Kidney epithelial cell (primary cell): ENCODE results near the gene FUT1. TPM values are rescaled to one million over a fixed set of nuclear protein-coding genes. Genes with fewer than 3 reads are reported as not detected.

ENCODE experiments used
- DNase-seq: peaks from one replicate; pipeline ENCODE4 v3.0.0-alpha.2; 2010; ENCODE audit warnings: low read depth
- H3K27me3 ChIP-seq: 2 replicates; pipeline ENCODE4 v1.6.0; 2011; ENCODE audit warnings: low read length; ENCODE audit not compliant: control insufficient read depth, insufficient read depth
- H3K36me3 ChIP-seq: 2 replicates; pipeline ENCODE4 v1.5.1; 2011; ENCODE audit warnings: low read length; ENCODE audit not compliant: control insufficient read depth, insufficient read depth
- H3K4me3 ChIP-seq: 2 replicates; pipeline ENCODE4 v1.5.1; 2011; ENCODE audit warnings: low read depth, mild to moderate bottlenecking, control low read depth, low read length
- CTCF ChIP-seq: IDR thresholded peaks from 2 replicates; pipeline ENCODE4 v1.5.1; 2011; ENCODE audit warnings: mild to moderate bottlenecking, moderate library complexity, low read length, control low read depth, inconsistent platforms; ENCODE audit not compliant: insufficient read depth, poor library complexity, severe bottlenecking
- total RNA-seq: library from RNA; depleted of rRNA; stranded (reverse); fragments of >200 nt; gene quantifications from 2 replicates; pipeline ENCODE4 v1.2.3, GENCODE V29; 2015

FUT1 gene
- total RNA-seq, 1 donor from 2014 or later, result 10.4 TPM

GRCh38 chr19:48745208-48745995 is 7.0 kb downstream of the FUT1 start:
- DNase-seq, result no peak
- Histone ChIP-seq H3K4me3 (no peak overlapping the region), H3K36me3 (no peaks in the 10 kb centered on the region), H3K27me3 (peaks cover 1% of the 10 kb centered on the region)
- no peak for TF ChIP-seq CTCF

GRCh38 chr19:48742096-48742495 is 10.3 kb downstream of the FUT1 start:
- Histone ChIP-seq H3K4me3 (no peak overlapping the region), H3K27me3 (peaks cover 14% of the 10 kb centered on the region), H3K36me3 (no peaks in the 10 kb centered on the region)
- no peak for DNase-seq
- no peak for TF ChIP-seq CTCF

GRCh38 chr19:48741129-48741999 is 11.1 kb downstream of the FUT1 start:
- no peak for DNase-seq
- no peak for TF ChIP-seq CTCF

DNA sequence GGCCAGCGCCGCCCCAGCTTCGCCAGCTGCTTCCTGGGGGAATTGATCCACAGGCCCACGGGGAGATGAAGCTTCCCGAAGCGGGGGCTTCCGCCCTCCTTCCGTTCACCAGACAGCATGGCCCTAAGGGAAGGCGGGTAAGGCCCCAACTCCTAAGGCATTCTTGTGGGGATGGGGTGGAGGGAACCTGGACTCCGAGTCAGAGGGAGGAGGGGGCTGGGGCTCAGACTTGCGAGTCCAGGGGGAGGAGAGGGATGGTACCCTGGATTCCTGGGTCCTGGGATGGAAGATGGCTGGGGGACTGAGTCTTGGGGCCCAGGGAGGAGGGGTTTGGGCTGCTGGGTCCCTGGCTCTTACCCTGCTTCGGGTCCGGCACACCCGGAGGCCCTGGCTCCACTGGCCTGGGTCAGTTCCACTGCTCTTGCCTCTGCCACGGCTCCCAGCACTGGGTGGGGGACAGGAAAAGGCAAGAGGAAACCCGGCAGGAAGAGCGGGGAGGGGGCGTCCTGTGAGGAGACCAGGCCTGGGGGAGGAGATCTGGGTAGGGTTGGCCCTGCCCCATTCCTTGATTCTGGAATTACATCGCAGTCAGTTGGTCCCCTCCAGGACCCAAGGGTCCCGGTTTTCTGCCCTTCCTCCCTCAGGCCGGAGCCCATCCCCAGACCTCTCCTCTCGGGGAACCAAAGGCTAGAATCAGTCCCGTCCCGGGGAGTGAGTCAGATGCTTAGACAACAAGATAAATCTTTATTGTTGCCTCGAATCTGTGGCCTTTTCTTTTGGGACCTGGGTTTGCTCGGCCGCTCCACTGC is 12.1 kb downstream of the FUT1 start, which contains the start of gene RASIP1:
TSS of gene RASIP1 (minus strand) at position 447 of the 809 bp plus-strand sequence. CDS start at position 119, 328 bp downstream.
- peaks cover 14% of the 10 kb centered on the region for H3K27me3 ChIP-seq
- no peak for DNase-seq
- no peaks in the 10 kb centered on the region for H3K36me3 ChIP-seq
- peak within 1 kb of the TSS; percentile 31 for H3K4me3 ChIP-seq
- TF ChIP-seq CTCF, result no peak

More at GRCh38 chr19:48741129-48741999, 11.1 kb downstream of the FUT1 start:
- H3K4me3 ChIP-seq, result no peak overlapping the region
- no peaks in the 10 kb centered on the region for H3K36me3 ChIP-seq
- peaks cover 14% of the 10 kb centered on the region for H3K27me3 ChIP-seq

GRCh38 chr19:48739404-48740163 is 12.9 kb downstream of the FUT1 start:
- no peak for DNase-seq
- Histone ChIP-seq H3K4me3 (peak overlapping the region; percentile 31), H3K36me3 (no peaks in the 10 kb centered on the region), H3K27me3 (peaks cover 14% of the 10 kb centered on the region)
- no peak for TF ChIP-seq CTCF
